Astrocyte of the cerebellum (primary cell): ENCODE results near the gene FAM89B.

Experiments
- DNase-seq: peaks from one replicate; pipeline ENCODE4 v3.0.0-alpha.2; 2011; ENCODE audit warnings: low read depth
- H3K4me3 ChIP-seq: 2 replicates; pipeline ENCODE4 v1.5.1; 2011; ENCODE audit warnings: mild to moderate bottlenecking, low read depth, low read length, moderate library complexity
- CTCF ChIP-seq: IDR thresholded peaks from 2 replicates; pipeline ENCODE4 v1.5.1; 2012; ENCODE audit warnings: low read length, low read depth, moderate library complexity, mild to moderate bottlenecking; ENCODE audit errors: missing control alignments
- in situ Hi-C: cut with HindIII; loops from 2 replicates; pipeline ENCODE4 v1.10.0; 2017; ENCODE audit warnings: low sequenced_read_pairs

FAM89B gene

DNA sequence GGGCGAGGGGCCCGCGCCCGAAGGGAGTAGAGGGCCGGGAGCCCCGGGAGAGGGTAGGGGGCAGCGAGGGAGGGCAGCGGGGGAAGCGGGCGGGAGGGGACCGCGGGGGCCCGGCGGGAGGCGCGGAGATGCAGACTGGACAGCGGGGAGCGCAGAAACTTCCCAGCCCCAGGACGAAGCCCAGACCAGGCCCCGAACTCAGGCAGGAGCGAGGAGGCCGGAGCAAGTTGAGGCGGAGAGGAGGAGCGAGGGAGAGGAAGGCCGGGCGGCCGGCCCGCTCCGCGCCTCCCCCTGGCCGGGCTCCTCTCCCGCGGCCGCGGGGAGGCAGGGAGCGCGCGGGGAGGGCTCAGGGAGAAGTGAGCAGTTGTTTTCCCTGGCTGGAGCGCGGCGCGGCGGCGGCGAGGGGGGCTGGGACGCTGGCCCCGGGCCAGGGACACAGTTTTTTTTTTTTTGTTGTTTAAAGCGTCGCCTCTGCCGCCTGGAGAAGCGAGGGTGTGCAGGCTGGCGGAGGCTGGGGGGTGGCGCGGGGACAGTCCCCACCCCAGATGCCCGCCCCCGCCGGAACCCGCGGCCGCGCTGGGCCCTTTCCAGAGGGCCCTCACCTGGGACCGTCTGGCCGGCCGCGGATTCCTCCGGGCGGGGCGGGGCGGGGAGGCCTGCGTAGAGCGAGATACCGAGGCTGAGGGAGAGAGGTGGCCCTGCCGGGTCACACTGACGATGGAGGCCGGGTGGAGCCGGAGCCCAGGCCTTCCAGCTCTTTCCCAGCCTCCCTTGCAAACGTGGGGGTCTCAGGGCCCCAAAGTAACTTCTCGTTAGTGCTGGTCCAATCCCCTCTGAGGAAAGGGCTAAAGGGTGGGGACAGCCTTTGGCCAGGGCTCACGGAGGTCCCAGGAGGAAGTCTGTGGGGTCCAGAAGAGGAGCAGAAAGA, 14.1 kb upstream of the FAM89B start, which contains the start of gene LTBP3:
LTBP3 (minus strand) TSS at position 358 of the 928 bp plus-strand sequence. CDS start 400 bp downstream, outside the sequence.
- H3K4me3 ChIP-seq: peak within 1 kb of the TSS; percentile 70
- in situ Hi-C loops: no loop called here
- no peak for DNase-seq
- TF ChIP-seq CTCF: no peak

- in situ Hi-C loops: no loop called here
- no peak for DNase-seq
- peak; percentile 18 for TF ChIP-seq CTCF
- H3K4me3 ChIP-seq: peak overlapping the region; percentile 70
Measured at GRCh38 chr11:65558930-65559509, 13.3 kb upstream of the FAM89B start.

DNA sequence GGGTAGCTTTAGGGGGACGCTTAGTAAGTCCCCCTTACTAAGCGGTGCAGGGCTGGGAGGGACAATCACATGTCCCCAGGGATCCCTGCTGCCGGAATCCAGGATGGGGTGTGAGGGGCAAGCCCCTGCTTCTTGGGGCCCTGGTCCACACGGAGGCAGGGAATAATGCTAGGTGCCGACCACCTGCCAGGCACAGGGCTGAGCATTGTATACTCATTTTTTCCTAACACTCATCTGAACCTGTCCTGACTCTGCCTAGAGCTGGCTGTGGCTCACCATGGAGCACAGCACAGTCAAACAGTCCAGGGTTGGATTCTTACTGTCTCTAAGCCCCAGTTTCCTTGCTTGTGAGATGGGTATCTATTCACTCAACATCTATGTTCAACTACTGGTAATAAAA, 12.8 kb upstream of the FAM89B start:
- DNase-seq: no peak
- in situ Hi-C loops: no loop called here
- TF ChIP-seq CTCF: no peak
- H3K4me3 ChIP-seq: no peak overlapping the region

DNA sequence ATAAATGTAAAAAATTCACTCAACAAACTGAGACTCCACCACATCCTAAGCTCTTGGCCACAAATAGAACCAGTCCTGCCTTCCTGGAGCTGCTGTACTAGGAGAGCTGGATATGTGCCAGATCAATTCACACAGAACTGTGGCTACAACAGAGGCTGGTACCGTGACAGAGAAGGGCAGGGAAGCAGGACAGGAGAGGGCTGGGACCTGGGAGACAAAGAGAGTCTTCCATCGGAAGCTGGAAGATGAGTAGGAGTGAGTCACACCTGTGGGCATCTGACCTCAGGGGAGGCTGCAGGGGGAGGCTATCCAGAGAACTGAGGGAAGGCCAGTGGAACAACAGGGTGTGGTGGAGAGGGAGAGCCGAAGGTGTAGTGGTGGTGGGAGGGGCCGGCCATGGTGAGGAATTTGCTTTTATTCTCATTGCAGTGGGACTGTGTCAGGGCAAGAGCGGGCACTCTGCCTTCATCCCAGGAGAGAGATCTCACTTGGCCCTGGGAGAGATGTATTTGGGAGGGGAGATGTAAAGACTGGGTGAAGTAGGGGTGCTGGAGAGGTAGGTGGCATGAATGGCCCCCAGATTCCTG, 12.3 kb upstream of the FAM89B start:
- in situ Hi-C loops: no loop called here
- DNase-seq: no peak
- H3K4me3 ChIP-seq: no peak overlapping the region
- TF ChIP-seq CTCF: no peak

GRCh38 chr11:65560555-65561418, 11.6 kb upstream of the FAM89B start:
- in situ Hi-C loops: no loop called here
- H3K4me3 ChIP-seq: no peak overlapping the region
- no peak for DNase-seq
- no peak for TF ChIP-seq CTCF

GRCh38 chr11:65562020-65562419, 10.3 kb upstream of the FAM89B start:
- in situ Hi-C loops: no loop called here
- no peak overlapping the region for H3K4me3 ChIP-seq
- no peak for TF ChIP-seq CTCF
- no peak for DNase-seq
